Measurements from ENCODE around the gene DXO. TPM values are rescaled to one million over a fixed set of nuclear protein-coding genes. Genes with fewer than 3 reads are reported as not detected.
A peak's percentile ranks its signal among the peaks of the same experiment; 100 is the strongest.

Gene DXO
- polyA plus RNA-seq, 3 donors, result 5.5 to 49.6 (median 10.4) TPM

DNA sequence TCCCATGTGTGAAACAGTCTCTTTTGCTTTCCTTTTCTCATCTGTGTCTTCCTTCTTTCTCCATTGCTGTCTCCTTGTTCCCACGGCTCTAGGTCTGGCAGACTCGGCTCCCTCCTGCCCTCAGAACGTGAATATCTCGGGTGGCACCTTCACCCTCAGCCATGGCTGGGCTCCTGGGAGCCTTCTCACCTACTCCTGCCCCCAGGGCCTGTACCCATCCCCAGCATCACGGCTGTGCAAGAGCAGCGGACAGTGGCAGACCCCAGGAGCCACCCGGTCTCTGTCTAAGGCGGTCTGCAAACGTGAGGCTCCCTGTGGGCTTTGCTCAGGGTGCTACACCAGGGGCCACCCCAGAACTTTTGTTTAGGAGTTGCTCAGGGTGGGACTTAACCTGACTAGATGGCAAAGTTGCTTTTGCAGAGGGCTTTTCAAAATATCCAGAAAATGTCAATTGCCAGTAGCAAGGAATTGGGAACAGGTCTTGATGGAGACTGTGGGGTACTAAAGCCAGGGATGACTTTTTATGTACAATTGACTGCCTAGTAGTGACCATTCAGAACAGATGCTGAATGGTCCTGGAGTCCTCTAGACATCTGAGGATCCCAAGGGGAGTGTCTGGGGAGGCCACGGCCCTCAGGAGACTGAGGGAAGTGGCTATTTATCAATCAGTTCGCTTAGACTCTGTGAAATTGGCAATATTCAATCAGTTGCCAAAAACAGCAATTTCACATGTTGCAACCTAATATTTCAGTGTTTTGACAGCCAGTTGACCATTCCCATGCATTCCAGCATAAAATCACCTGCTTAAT, 43.9 kb downstream of the DXO start:
- no peaks in the 10 kb centered on the region for H3K36me3 ChIP-seq (replicated peaks in 1 of 2; ENCODE audit: control insufficient read depth in 1 of 2, insufficient read depth in 2 of 2, low read length in 2 of 2)
- peaks cover 4 to 31% of the 10 kb centered on the region in 2 donors for H3K4me1 ChIP-seq (ENCODE audit: control insufficient read depth in 1 of 2, insufficient read depth in 2 of 2, low read length in 2 of 2)
- H3K27ac ChIP-seq (ENCODE audit: low read depth in 1 of 2, low read length in 2 of 2), result peak overlapping the region in 1 of 2 donors; percentile 48
- H3K9me3 ChIP-seq (replicated peaks in 1 of 2; ENCODE audit: control insufficient read depth in 1 of 2, insufficient read depth in 1 of 2, low read length in 2 of 2), result no peaks in the 10 kb centered on the region
- peak overlapping the region; percentile 62 to 77 for H3K4me3 Mint-ChIP-seq
- no peak for DNase-seq
- H4K20me1 ChIP-seq (ENCODE audit: insufficient read depth, low read length), result no peaks in the 10 kb centered on the region
- intact Hi-C loops (cut with micrococcal nuclease), result no loop called here
- H3K27ac Mint-ChIP-seq, result peak overlapping the region in 2 of 7 donors; percentile 10 to 40
- peak overlapping the region; percentile 68 for H2AFZ ChIP-seq (ENCODE audit: insufficient read depth, low read depth, low read length, poor library complexity, severe bottlenecking)
- H3K79me2 ChIP-seq (ENCODE audit: insufficient read depth, low read length), result no peaks in the 10 kb centered on the region
- H3K4me2 ChIP-seq (replicated peaks; ENCODE audit: extremely low read depth, low read length, poor library complexity, severe bottlenecking), result peak overlapping the region; percentile 36
- peaks cover 26% of the 10 kb centered on the region for H3K4me1 Mint-ChIP-seq
- peaks cover 0 to 3% (median 3%) of the 10 kb centered on the region in 3 donors for H3K27me3 Mint-ChIP-seq (ENCODE audit: low read depth in 3 of 3)
- WGBS (ENCODE audit: insufficient coverage), result 91% methylated on average over 10 of the region's 11 CpGs
- peaks cover 0 to 3% (median 0%) of the 10 kb centered on the region in 7 donors for H3K9me3 Mint-ChIP-seq
- TF ChIP-seq, protein P1, sequence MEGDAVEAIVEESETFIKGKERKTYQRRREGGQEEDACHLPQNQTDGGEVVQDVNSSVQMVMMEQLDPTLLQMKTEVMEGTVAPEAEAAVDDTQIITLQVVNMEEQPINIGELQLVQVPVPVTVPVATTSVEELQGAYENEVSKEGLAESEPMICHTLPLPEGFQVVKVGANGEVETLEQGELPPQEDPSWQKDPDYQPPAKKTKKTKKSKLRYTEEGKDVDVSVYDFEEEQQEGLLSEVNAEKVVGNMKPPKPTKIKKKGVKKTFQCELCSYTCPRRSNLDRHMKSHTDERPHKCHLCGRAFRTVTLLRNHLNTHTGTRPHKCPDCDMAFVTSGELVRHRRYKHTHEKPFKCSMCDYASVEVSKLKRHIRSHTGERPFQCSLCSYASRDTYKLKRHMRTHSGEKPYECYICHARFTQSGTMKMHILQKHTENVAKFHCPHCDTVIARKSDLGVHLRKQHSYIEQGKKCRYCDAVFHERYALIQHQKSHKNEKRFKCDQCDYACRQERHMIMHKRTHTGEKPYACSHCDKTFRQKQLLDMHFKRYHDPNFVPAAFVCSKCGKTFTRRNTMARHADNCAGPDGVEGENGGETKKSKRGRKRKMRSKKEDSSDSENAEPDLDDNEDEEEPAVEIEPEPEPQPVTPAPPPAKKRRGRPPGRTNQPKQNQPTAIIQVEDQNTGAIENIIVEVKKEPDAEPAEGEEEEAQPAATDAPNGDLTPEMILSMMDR (IDR thresholded peaks at IDR 0.05), result no peak
- H3K9ac ChIP-seq (ENCODE audit: insufficient read depth, low read length, poor library complexity, severe bottlenecking), result no peak overlapping the region
- peak overlapping the region in 1 of 3 experiments; percentile 51 for H3K4me3 ChIP-seq (replicated peaks in 1 of 3; ENCODE audit: low read depth in 2 of 3, low read length in 3 of 3)
- no peaks in the 10 kb centered on the region for H3K36me3 Mint-ChIP-seq
- no peaks in the 10 kb centered on the region for H3K27me3 ChIP-seq (ENCODE audit: control insufficient read depth in 2 of 2, insufficient read depth in 2 of 2, low read length in 2 of 2)

DNA sequence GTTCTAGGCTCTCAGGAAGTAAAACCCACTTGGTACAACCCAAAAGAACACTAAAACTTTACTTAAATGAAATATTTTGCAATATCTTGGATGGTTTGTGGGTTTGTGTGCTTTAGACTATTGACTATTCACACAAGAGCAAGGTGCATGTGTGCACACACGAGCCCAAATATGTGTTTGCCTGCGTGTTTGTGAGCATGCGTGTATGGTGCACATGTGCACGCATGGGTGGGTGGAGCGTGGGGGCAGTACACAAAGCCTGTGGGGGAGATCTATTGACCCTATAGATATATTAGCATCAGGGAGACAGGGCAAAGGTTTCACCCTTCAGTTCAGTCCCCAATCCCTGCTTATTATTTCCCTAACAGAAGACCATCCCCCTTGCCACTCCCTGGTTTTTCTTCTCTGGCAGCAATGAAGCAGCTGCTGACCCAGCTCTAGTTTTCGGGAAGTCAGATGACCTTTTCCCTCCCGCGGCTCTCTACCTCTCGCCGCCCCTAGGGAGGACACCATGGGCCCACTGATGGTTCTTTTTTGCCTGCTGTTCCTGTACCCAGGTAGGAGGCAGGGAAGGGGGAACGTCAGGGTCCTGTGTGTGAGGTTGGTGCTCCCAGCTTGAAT, 44.6 kb downstream of the DXO start, which contains the start of gene C2:
C2 (plus strand) TSS at position 476 of the 621 bp plus-strand sequence; CDS start at position 512, 36 bp downstream.
- Histone ChIP-seq H3K9ac (ENCODE audit: insufficient read depth, low read length, poor library complexity, severe bottlenecking) (no peak within 1 kb of the TSS), H3K4me2 (replicated peaks; ENCODE audit: extremely low read depth, low read length, poor library complexity, severe bottlenecking) (peak within 1 kb of the TSS; percentile 36), H3K4me3 (replicated peaks in 1 of 3; ENCODE audit: low read depth in 2 of 3, low read length in 3 of 3) (peak within 1 kb of the TSS in 1 of 3 experiments; percentile 51), H3K79me2 (ENCODE audit: insufficient read depth, low read length) (no peaks in the 10 kb centered on the region), H3K27me3 (ENCODE audit: control insufficient read depth in 2 of 2, insufficient read depth in 2 of 2, low read length in 2 of 2) (no peaks in the 10 kb centered on the region), H3K9me3 (replicated peaks in 1 of 2; ENCODE audit: control insufficient read depth in 1 of 2, insufficient read depth in 1 of 2, low read length in 2 of 2) (no peaks in the 10 kb centered on the region), H3K4me1 (ENCODE audit: control insufficient read depth in 1 of 2, insufficient read depth in 2 of 2, low read length in 2 of 2) (peaks cover 4 to 31% of the 10 kb centered on the region in 2 donors), H3K36me3 (replicated peaks in 1 of 2; ENCODE audit: control insufficient read depth in 1 of 2, insufficient read depth in 2 of 2, low read length in 2 of 2) (no peaks in the 10 kb centered on the region), H2AFZ (ENCODE audit: insufficient read depth, low read depth, low read length, poor library complexity, severe bottlenecking) (peak within 1 kb of the TSS; percentile 68), H3K27ac (ENCODE audit: low read depth in 1 of 2, low read length in 2 of 2) (peak within 1 kb of the TSS in 1 of 2 donors; percentile 48), H4K20me1 (ENCODE audit: insufficient read depth, low read length) (no peaks in the 10 kb centered on the region)
- no peak for DNase-seq
- intact Hi-C loops (cut with micrococcal nuclease), result no loop called here
- H3K4me3 Mint-ChIP-seq, result peak within 1 kb of the TSS; percentile 62 to 77
- H3K27ac Mint-ChIP-seq, result peak within 1 kb of the TSS in 3 of 7 donors; percentile 2 to 40 (median 10)
- TF ChIP-seq, protein P1 (IDR thresholded peaks at IDR 0.05), result no peak
- H3K9me3 Mint-ChIP-seq, result peaks cover 0 to 3% (median 0%) of the 10 kb centered on the region in 7 donors
- H3K36me3 Mint-ChIP-seq, result no peaks in the 10 kb centered on the region
- 100% methylated on average over 1 of the region's 11 CpGs for WGBS (ENCODE audit: insufficient coverage)
- peaks cover 0 to 4% (median 2%) of the 10 kb centered on the region in 3 donors for H3K27me3 Mint-ChIP-seq (ENCODE audit: low read depth in 3 of 3)
- peaks cover 26% of the 10 kb centered on the region for H3K4me1 Mint-ChIP-seq

Data from CD14-positive monocyte (primary cell).